Measurements from ENCODE around the gene FXN.
"Not testable (repeated sequence)": the region's sequence is repeated elsewhere in the genome, so short reads cannot be mapped to it uniquely, and the experiment has no call there.

The FXN gene

DNA sequence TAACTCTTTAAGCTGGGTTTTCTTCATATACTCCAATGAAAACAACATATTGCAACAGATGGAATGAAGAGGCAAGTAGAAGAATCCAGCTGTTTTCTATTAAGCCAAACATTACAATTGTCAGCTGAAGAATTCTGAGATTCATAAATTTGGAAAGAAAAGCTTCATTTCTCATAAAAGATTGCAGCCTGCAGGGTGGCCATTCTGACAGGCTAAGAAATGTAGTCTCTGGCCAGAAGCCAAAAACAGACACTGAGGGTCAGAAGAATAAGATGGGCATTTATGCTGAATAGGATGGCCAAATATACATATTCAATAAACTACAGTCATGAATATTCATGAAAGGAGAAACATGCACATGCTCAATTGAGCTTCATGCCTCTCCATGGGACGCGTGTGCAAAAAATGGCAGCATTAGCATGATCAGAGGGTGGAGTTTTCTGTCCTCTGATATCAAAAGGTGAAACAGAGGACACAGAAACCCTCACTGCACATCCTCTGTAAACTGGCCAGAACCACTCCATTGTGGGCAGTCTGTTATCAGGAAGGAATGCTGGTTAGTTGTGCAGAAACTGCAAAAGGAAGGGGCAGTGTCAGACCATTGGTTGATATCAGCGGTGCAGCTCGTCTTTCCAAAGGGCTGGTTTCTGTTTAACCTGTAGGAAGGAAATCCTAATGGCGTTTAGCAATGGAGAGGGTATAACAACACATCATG is 50.2 kb downstream of the FXN start:
- H3K27ac Mint-ChIP-seq: no peak overlapping the region
- no peak for DNase-seq
- H3K36me3 Mint-ChIP-seq (ENCODE audit: insufficient read depth): no peaks in the 10 kb centered on the region
- no peaks in the 10 kb centered on the region for H3K4me1 Mint-ChIP-seq (ENCODE audit: low read depth in 2 of 2)
- no peak for ATAC-seq (replicated peaks)
- H3K9me3 Mint-ChIP-seq: no peaks in the 10 kb centered on the region
- no peaks in the 10 kb centered on the region for H3K27me3 Mint-ChIP-seq
- no peak overlapping the region for H3K4me3 Mint-ChIP-seq

DNA sequence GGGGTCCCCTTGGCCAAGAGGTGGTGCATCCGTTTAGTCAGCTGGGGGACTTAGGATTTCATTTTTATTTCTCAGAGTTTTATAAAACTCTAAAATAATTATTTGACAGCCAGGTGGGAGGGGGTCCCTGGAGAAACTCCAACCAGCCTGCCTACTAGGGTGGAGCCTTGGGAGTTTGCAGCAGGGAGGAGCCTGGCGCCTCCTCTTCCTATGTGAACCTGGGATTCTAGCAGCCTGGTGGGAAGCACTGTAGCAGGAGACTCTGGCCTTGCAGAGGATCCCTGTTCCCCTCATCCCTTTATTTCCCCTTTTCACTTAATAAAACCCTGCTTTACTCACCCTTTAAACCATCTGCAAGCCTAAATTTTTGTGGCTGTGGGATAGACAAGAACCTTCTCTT is 50.8 kb downstream of the FXN start:
- Mint-ChIP-seq H3K4me1 (ENCODE audit: low read depth in 2 of 2) (no peaks in the 10 kb centered on the region), H3K27me3 (no peaks in the 10 kb centered on the region)

DNA sequence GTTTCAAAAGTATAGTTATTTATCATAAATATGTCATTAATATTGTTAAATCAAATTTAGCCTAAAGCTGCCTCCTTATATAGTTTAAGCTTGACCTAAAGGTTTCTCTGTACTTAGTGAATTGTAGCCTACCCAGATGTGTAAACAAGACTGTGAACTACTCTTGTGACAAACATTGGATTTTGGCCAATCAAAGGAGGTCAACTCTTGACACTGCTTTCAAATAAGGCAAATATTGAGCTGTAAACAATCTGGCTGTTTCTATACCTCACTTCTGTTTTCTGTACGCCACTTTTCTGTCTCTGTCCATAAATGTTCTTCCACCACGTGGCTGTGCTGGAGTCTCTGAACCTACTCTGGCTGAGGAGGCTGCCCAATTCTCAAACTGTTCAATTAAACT is 51.2 kb downstream of the FXN start:
- DNase-seq: no peak
- H3K27me3 Mint-ChIP-seq: no peaks in the 10 kb centered on the region
- no peaks in the 10 kb centered on the region for H3K9me3 Mint-ChIP-seq
- no peak overlapping the region for H3K27ac Mint-ChIP-seq
- H3K4me3 Mint-ChIP-seq: no peak overlapping the region
- no peaks in the 10 kb centered on the region for H3K36me3 Mint-ChIP-seq (ENCODE audit: insufficient read depth)
- ATAC-seq (replicated peaks): no peak
- H3K4me1 Mint-ChIP-seq (ENCODE audit: low read depth in 2 of 2): no peaks in the 10 kb centered on the region

More for the DNA sequence above, 50.8 kb downstream of the FXN start:
- Mint-ChIP-seq H3K27ac (no peak overlapping the region), H3K36me3 (ENCODE audit: insufficient read depth) (no peaks in the 10 kb centered on the region), H3K9me3 (no peaks in the 10 kb centered on the region), H3K4me3 (no peak overlapping the region)
- ATAC-seq (replicated peaks) (no peak), DNase-seq (no peak)

DNA sequence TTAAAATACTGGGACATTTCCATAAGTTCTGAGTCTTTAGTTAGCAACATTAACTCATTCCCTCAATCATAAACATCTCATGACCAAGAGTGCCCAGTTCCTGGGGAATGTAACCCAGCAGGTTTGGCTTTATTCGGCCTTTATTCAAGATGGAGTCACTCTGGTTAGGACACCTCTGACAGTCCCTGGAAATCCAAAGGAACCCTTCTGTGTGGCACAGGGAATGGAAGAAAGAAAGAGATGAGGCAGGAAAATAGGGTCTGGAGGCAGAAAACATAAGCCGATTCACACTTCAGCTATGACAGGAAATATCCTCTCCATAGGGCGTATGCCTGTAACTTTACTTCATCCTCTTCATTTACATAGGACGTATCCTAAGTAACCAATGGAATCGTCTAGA is 53.5 kb downstream of the FXN start:
- H3K4me1 Mint-ChIP-seq (ENCODE audit: low read depth in 2 of 2): no peaks in the 10 kb centered on the region
- H3K36me3 Mint-ChIP-seq (ENCODE audit: insufficient read depth): no peaks in the 10 kb centered on the region
- ATAC-seq (replicated peaks) (no peak), DNase-seq (no peak)
- H3K27me3 Mint-ChIP-seq: no peaks in the 10 kb centered on the region
- H3K4me3 Mint-ChIP-seq: no peak overlapping the region
- no peak overlapping the region for H3K27ac Mint-ChIP-seq
- no peaks in the 10 kb centered on the region for H3K9me3 Mint-ChIP-seq

- no peak overlapping the region for H3K27ac Mint-ChIP-seq
- no peaks in the 10 kb centered on the region for H3K36me3 Mint-ChIP-seq (ENCODE audit: insufficient read depth)
- ATAC-seq (replicated peaks) (no peak), DNase-seq (no peak)
- H3K4me3 Mint-ChIP-seq: no peak overlapping the region
- no peaks in the 10 kb centered on the region for H3K27me3 Mint-ChIP-seq
- no peaks in the 10 kb centered on the region for H3K9me3 Mint-ChIP-seq
- no peaks in the 10 kb centered on the region for H3K4me1 Mint-ChIP-seq (ENCODE audit: low read depth in 2 of 2)
Observed at GRCh38 chr9:69089491-69089890, 53.9 kb downstream of the FXN start.

DNA sequence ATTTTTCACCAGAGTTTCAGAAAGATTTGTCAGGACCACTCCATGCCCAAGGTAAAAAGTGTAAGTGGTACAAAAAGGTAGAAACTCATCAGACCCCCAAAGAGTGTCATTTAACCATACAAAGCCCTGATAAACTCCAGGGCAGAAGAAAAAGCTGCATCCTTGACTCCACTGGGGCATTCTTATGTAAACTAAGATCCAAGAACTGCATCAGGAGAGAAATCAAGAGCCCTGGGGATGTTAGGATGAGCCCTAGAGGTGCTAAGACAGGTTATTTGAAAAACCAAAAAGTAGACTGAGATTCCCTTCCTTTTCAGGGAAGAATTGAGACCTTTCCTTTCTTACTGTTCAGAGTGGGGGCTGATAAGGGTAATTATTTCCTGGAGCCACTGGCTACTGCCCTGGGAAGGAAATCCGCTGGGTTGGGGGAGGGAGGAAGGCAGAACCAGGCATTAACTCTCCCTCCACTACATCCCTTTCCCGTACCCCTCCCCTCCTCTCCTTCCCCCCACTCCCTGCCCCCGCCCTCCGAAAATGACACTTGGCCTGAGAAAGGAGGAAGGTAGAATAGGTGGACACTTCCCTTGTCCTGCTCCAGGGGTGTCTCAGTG is 54.7 kb downstream of the FXN start:
- DNase-seq: no peak
- ATAC-seq (replicated peaks): no peak
- Mint-ChIP-seq H3K27me3 (no peaks in the 10 kb centered on the region), H3K4me1 (ENCODE audit: low read depth in 2 of 2) (no peaks in the 10 kb centered on the region), H3K36me3 (ENCODE audit: insufficient read depth) (no peaks in the 10 kb centered on the region), H3K27ac (no peak overlapping the region), H3K9me3 (no peaks in the 10 kb centered on the region), H3K4me3 (no peak overlapping the region)

DNA sequence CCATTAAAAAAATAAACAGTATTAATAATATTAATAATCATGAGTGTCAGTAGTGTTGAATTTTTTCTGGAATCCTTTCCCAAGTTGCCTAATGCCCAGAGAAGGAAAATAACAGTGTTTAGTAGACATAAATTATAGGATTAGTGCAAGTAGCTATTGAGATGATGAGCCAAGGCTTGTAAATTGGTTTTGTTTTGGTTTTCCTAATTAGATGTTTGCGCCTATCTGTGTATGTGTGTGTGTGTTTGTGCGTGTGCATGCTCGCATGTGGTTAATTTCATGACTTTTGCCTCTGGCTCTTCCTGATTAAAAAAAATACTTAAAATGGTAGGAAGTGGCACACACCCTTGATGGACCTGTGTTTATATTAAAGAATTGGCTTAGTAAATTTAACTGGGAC is 55.4 kb downstream of the FXN start:
- no peaks in the 10 kb centered on the region for H3K9me3 Mint-ChIP-seq
- DNase-seq (no peak), ATAC-seq (replicated peaks) (no peak)
- H3K27ac Mint-ChIP-seq: no peak overlapping the region
- no peaks in the 10 kb centered on the region for H3K27me3 Mint-ChIP-seq
- H3K4me1 Mint-ChIP-seq (ENCODE audit: low read depth in 2 of 2): no peaks in the 10 kb centered on the region
- H3K4me3 Mint-ChIP-seq: no peak overlapping the region
- no peaks in the 10 kb centered on the region for H3K36me3 Mint-ChIP-seq (ENCODE audit: insufficient read depth)

DNA sequence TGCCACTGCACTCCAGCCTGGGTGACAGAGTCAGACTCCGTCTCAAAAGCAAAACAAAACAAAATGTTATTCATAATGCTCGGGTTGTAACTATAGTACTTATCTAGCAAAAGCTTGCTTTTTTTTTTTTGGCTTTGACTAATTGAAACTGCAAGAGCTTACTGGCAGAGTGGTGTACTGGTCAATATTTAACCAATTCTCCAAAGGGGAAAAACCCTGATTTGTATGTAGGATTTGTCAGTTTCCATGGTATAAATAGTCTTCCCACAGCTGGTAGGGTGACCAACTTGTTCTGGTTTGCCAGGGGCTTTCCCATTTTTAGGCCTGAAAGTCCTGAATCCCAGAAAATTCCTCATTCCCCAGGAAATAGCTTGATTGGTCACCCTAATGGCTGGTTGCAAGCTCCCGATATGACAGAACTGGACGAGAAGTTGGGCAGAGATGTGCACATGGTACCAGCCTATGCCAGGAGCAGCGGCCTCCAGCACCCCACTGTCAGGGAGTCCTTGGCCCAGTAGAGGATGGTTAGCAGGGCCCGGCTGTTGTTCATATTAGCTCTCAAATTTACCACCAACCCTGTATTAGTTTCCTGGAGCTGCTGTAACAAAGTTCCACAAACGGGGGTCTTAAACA is 58.0 kb downstream of the FXN start:
- Mint-ChIP-seq H3K36me3 (ENCODE audit: insufficient read depth) (no peaks in the 10 kb centered on the region), H3K9me3 (no peaks in the 10 kb centered on the region), H3K4me3 (no peak overlapping the region), H3K4me1 (ENCODE audit: low read depth in 2 of 2) (no peaks in the 10 kb centered on the region), H3K27ac (no peak overlapping the region), H3K27me3 (no peaks in the 10 kb centered on the region)
- no peak for DNase-seq
- no peak for ATAC-seq (replicated peaks)

GRCh38 chr9:69094361-69095135 is 59.0 kb downstream of the FXN start:
- H3K27me3 Mint-ChIP-seq; DNase-seq; H3K27ac Mint-ChIP-seq; H3K4me3 Mint-ChIP-seq; H3K4me1 Mint-ChIP-seq (ENCODE audit: low read depth in 2 of 2); H3K9me3 Mint-ChIP-seq; H3K36me3 Mint-ChIP-seq (ENCODE audit: insufficient read depth); ATAC-seq (replicated peaks): not testable (repeated sequence)

DNA sequence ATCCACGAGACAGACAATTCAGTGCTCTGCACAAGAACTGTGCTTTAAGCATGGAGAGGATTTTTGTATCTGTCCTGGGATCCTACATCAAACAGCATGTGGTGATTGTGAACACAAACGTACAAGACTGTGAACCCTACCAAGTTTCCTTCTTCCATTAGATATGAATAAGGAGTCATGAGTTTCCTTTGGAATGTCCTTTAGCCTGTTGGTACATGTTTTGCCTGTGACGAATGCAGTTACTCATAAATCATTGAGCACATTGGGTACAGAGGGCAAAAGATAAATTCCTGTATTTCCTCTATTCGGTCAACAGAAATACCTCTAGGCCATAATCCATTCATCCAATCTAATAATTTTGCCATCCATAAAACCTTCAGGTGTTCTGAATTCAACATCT is 61.5 kb downstream of the FXN start:
- Mint-ChIP-seq H3K27ac (no peak overlapping the region), H3K36me3 (ENCODE audit: insufficient read depth) (no peaks in the 10 kb centered on the region), H3K27me3 (no peaks in the 10 kb centered on the region), H3K4me3 (no peak overlapping the region), H3K4me1 (ENCODE audit: low read depth in 2 of 2) (no peaks in the 10 kb centered on the region), H3K9me3 (no peaks in the 10 kb centered on the region)
- ATAC-seq (replicated peaks): no peak
- no peak for DNase-seq

GRCh38 chr9:69097923-69098593 is 62.5 kb downstream of the FXN start:
- no peaks in the 10 kb centered on the region for H3K36me3 Mint-ChIP-seq (ENCODE audit: insufficient read depth)
- H3K4me1 Mint-ChIP-seq (ENCODE audit: low read depth in 2 of 2): no peaks in the 10 kb centered on the region
- no peak for DNase-seq
- no peaks in the 10 kb centered on the region for H3K9me3 Mint-ChIP-seq
- H3K27me3 Mint-ChIP-seq: no peaks in the 10 kb centered on the region
- ATAC-seq (replicated peaks): no peak
- H3K4me3 Mint-ChIP-seq: no peak overlapping the region
- no peak overlapping the region for H3K27ac Mint-ChIP-seq

- ATAC-seq (replicated peaks): not testable (repeated sequence)
Observed at GRCh38 chr9:69103348-69103996, 67.9 kb downstream of the FXN start.

More at GRCh38 chr9:69103348-69103996, 67.9 kb downstream of the FXN start:
- not testable (repeated sequence) for H3K4me3 Mint-ChIP-seq; H3K4me1 Mint-ChIP-seq (ENCODE audit: low read depth in 2 of 2); DNase-seq; H3K36me3 Mint-ChIP-seq (ENCODE audit: insufficient read depth); H3K9me3 Mint-ChIP-seq; H3K27ac Mint-ChIP-seq; H3K27me3 Mint-ChIP-seq
